H1 (cell line): ENCODE results near the gene TK1. TPM values are rescaled to one million over a fixed set of nuclear protein-coding genes. Genes with fewer than 3 reads are reported as not detected.

Experiments used
- CTCF ChIA-PET: fragments of 300-600 bp; sonication (Branson Sonifier 250); formaldehyde crosslinking; loops from one replicate; lab custom pipeline; 2021; ENCODE audit not compliant: partially characterized antibody; lab: Charles Lee
- POLR2A ChIA-PET: fragments of 300-600 bp; sonication (Branson Sonifier 250); formaldehyde crosslinking; loops from one replicate; lab custom pipeline; 2021; ENCODE audit warnings: inconsistent platforms; ENCODE audit not compliant: partially characterized antibody; lab: Charles Lee
- DNase-seq, 2 experiments: peaks; one replicate each; pipeline versions ENCODE4 v3.0.0 to v3.0.0-alpha.2; 2010 to 2022; ENCODE audit warnings: low spot score in 2 of 2, low read depth in 1 of 2, mixed read lengths in 1 of 2
- FAIRE-seq: peaks from 2 replicates; lab custom pipeline; 2011; peaks lifted over from hg19 to GRCh38; lab: Jason Lieb, UNC
- H2AFZ ChIP-seq: 2 replicates; pipeline ENCODE4 v1.8.1; 2012; ENCODE audit warnings: low read length, inconsistent platforms
- H2AK5ac ChIP-seq: 2 replicates; pipeline ENCODE4 v1.6.1; 2013; ENCODE audit warnings: low read depth, low read length
- H2BK120ac ChIP-seq: replicated peaks from 2 replicates; pipeline ENCODE3; 2013; ENCODE audit warnings: low read depth, low read length, inconsistent platforms
- H2BK12ac ChIP-seq: 2 replicates; pipeline ENCODE4 v1.6.1; 2013; ENCODE audit warnings: low read depth, low read length
- H2BK15ac ChIP-seq: 2 replicates; pipeline ENCODE4 v1.6.1; 2013; ENCODE audit warnings: low read length
- H2BK20ac ChIP-seq: 2 replicates; pipeline ENCODE4 v1.6.1; 2013; ENCODE audit warnings: low read length
- H2BK5ac ChIP-seq: 2 replicates; pipeline ENCODE4 v1.6.1; 2013; ENCODE audit warnings: low read depth, low read length
- H3K14ac ChIP-seq: 2 replicates; pipeline ENCODE4 v1.6.1; 2013; ENCODE audit warnings: inconsistent platforms; ENCODE audit not compliant: insufficient read length
- H3K18ac ChIP-seq: 2 replicates; pipeline ENCODE4 v1.6.1; 2013; ENCODE audit warnings: low read length; ENCODE audit errors: extremely low read depth
- H3K23ac ChIP-seq: 2 replicates; pipeline ENCODE4 v1.6.1; 2013; ENCODE audit warnings: inconsistent platforms; ENCODE audit not compliant: insufficient read length
- H3K23me2 ChIP-seq: 2 replicates; pipeline ENCODE4 v1.6.1; 2013; ENCODE audit warnings: low read depth, low read length
- H3K27ac ChIP-seq: 2 replicates; pipeline ENCODE4 v1.6.1; 2011; ENCODE audit warnings: low read depth, low read length, inconsistent platforms
- H3K27me3 ChIP-seq, 4 experiments: replicated peaks in 1 of 4; 1 replicate in 1 of 4; 2 replicates in 3 of 4; pipeline versions ENCODE4 v1.6.1 to v1.8.1; 2011 to 2013; ENCODE audit warnings: low read length in 3 of 4, mild to moderate bottlenecking in 3 of 4, inconsistent platforms in 2 of 4, mixed read lengths in 2 of 4, moderate library complexity in 1 of 4; ENCODE audit not compliant: control insufficient read depth in 3 of 4, insufficient read depth in 3 of 4; ENCODE audit errors: extremely low read depth in 1 of 4
- H3K36me3 ChIP-seq, 4 experiments: 2 replicates each; pipeline versions ENCODE4 v1.6.1 to v1.8.1; 2011 to 2013; ENCODE audit warnings: mild to moderate bottlenecking in 4 of 4, low read length in 3 of 4, moderate library complexity in 2 of 4, control low read depth in 1 of 4, inconsistent platforms in 1 of 4; ENCODE audit not compliant: insufficient read depth in 4 of 4, control insufficient read depth in 2 of 4
- H3K4ac ChIP-seq: replicated peaks from 2 replicates; pipeline ENCODE3; 2013; ENCODE audit warnings: low read length, low read depth, mixed read lengths, inconsistent platforms; ENCODE audit not compliant: insufficient read length
- H3K4me1 ChIP-seq, 4 experiments: replicated peaks in 1 of 4; 1 replicate in 1 of 4; 2 replicates in 3 of 4; pipeline versions ENCODE4 v1.6.1 to v1.8.1; 2011 to 2013; ENCODE audit warnings: low read length in 3 of 4, inconsistent platforms in 2 of 4, mixed read lengths in 1 of 4; ENCODE audit not compliant: insufficient read depth in 4 of 4, control insufficient read depth in 3 of 4
- H3K4me2 ChIP-seq, 2 experiments: 2 replicates each; pipeline versions ENCODE4 v1.6.1 to v1.8.1; 2011 to 2013; ENCODE audit warnings: low read depth in 2 of 2, low read length in 2 of 2, control low read depth in 1 of 2, inconsistent platforms in 1 of 2, mild to moderate bottlenecking in 1 of 2; ENCODE audit not compliant: insufficient read depth in 1 of 2
- H3K4me3 ChIP-seq, 4 experiments: fragments of 200-600, 300-600 bp in 1 of 4; sonication (generic), shearing (Covaris generic), sonication (Bioruptor Twin) in 1 of 4; 2 replicates each; pipeline versions ENCODE4 v1.5.1 to v1.8.1; 2011 to 2016; ENCODE audit warnings: low read length in 4 of 4, low read depth in 3 of 4, control low read depth in 2 of 4, inconsistent platforms in 2 of 4, mild to moderate bottlenecking in 2 of 4, mixed read lengths in 1 of 4, moderate library complexity in 1 of 4; ENCODE audit not compliant: insufficient read depth in 2 of 4; ENCODE audit errors: extremely low read depth in 1 of 4
- H3K56ac ChIP-seq: replicated peaks from 2 replicates; pipeline ENCODE3; 2013; ENCODE audit warnings: low read depth, mild to moderate bottlenecking, mixed read lengths, low read length, inconsistent platforms; ENCODE audit not compliant: insufficient read length
- H3K79me1 ChIP-seq: 2 replicates; pipeline ENCODE4 v1.6.1; 2013; ENCODE audit warnings: low read depth, low read length, control low read depth
- H3K79me2 ChIP-seq, 2 experiments: 2 replicates each; pipeline versions ENCODE4 v1.6.1 to v1.8.1; 2012 to 2013; ENCODE audit warnings: low read length in 2 of 2, mild to moderate bottlenecking in 2 of 2, inconsistent platforms in 1 of 2; ENCODE audit not compliant: insufficient read depth in 2 of 2, control insufficient read depth in 1 of 2
- H3K9ac ChIP-seq, 4 experiments: replicated peaks in 1 of 4; 1 replicate in 1 of 4; 2 replicates in 3 of 4; pipeline versions ENCODE4 v1.6.1 to v1.8.1; 2011 to 2013; ENCODE audit warnings: low read depth in 3 of 4, low read length in 3 of 4, control low read depth in 2 of 4, mild to moderate bottlenecking in 2 of 4, moderate library complexity in 2 of 4, inconsistent platforms in 1 of 4; ENCODE audit errors: extremely low read depth in 1 of 4
- H3K9me3 ChIP-seq, 2 experiments: 2 replicates each; pipeline versions ENCODE4 v1.6.1 to v1.8.1; 2012 to 2013; ENCODE audit warnings: mild to moderate bottlenecking in 2 of 2, moderate library complexity in 2 of 2, control low read depth in 1 of 2, inconsistent platforms in 1 of 2, low read depth in 1 of 2, low read length in 1 of 2, mixed read lengths in 1 of 2; ENCODE audit not compliant: insufficient read depth in 2 of 2
- H4K20me1 ChIP-seq, 2 experiments: replicated peaks in 1 of 2; 2 replicates each; pipeline versions ENCODE3 to v1.8.1; 2011 to 2013; ENCODE audit warnings: inconsistent platforms in 2 of 2, low read length in 2 of 2, mild to moderate bottlenecking in 1 of 2; ENCODE audit not compliant: insufficient read depth in 2 of 2, control insufficient read depth in 1 of 2
- H4K5ac ChIP-seq: 2 replicates; pipeline ENCODE4 v1.6.1; 2013; ENCODE audit warnings: low read length, low read depth, mixed read lengths, inconsistent platforms; ENCODE audit not compliant: insufficient read length
- H4K8ac ChIP-seq: 2 replicates; pipeline ENCODE4 v1.8.0; 2013; ENCODE audit warnings: mild to moderate bottlenecking, moderate library complexity, low read length, inconsistent platforms; ENCODE audit not compliant: insufficient read depth; ENCODE audit errors: extremely low read depth
- H4K91ac ChIP-seq: replicated peaks from 2 replicates; pipeline ENCODE3; 2013; ENCODE audit warnings: low read length, mixed read lengths, inconsistent platforms; ENCODE audit not compliant: insufficient read length
- GABPA ChIP-seq: IDR thresholded peaks from 2 replicates; pipeline ENCODE4 v1.6.1; 2011; ENCODE audit warnings: mild to moderate bottlenecking, low read length, moderate library complexity, borderline replicate concordance; ENCODE audit not compliant: insufficient read depth
- GTF2F1 ChIP-seq: IDR thresholded peaks from 2 replicates; pipeline ENCODE4 v1.6.1; 2012; ENCODE audit warnings: low read depth, low read length, improper control_type of control experiment, borderline replicate concordance
- POLR2A ChIP-seq, 2 experiments: IDR thresholded peaks; 1 replicate in 1 of 2; 2 replicates in 1 of 2; pipeline ENCODE4 v1.6.1; 2011; ENCODE audit warnings: low read depth in 2 of 2, low read length in 2 of 2, mild to moderate bottlenecking in 2 of 2; ENCODE audit errors: control extremely low read depth in 1 of 2
- SAP30 ChIP-seq: fragments of 300-600 bp; sonication (generic); IDR thresholded peaks from 2 replicates; pipeline ENCODE4 v1.7.1; 2012; ENCODE audit warnings: low read length, moderate library complexity, mild to moderate bottlenecking, inconsistent platforms; ENCODE audit not compliant: insufficient read depth, insufficient replicate concordance
- SP4 ChIP-seq: IDR thresholded peaks from 2 replicates; pipeline ENCODE4 v1.6.1; 2012; ENCODE audit warnings: low read length, inconsistent platforms
- WGBS, 2 experiments: shearing (Covaris generic) in 1 of 2; methylation state at CpG; one replicate each; pipeline versions ENCODE4 v1.1.6 to v1.1.7; 2013 to 2015; ENCODE audit warnings: low lambda C conversion rate in 2 of 2, mixed read lengths in 2 of 2, inconsistent platforms in 1 of 2, low coverage in 1 of 2, missing lambda C conversion rate in 1 of 2; ENCODE audit not compliant: insufficient replicate concordance in 2 of 2, insufficient coverage in 1 of 2, insufficient read length in 1 of 2; ENCODE audit errors: extremely low coverage in 1 of 2, missing lambda C conversion rate in 1 of 2; 5-methylcytosine and 5-hydroxymethylcytosine counted together
- polyA plus RNA-seq, 7 experiments: library from polyadenylated mRNA; depleted of rRNA in 3 of 7; stranded (reverse) in 5 of 7; unstranded in 2 of 7; fragments of >200 nt in 5 of 7; fragments of 200-250 nt in 2 of 7; gene quantifications; 1 replicate in 5 of 7; 2 replicates in 1 of 7; 4 replicates in 1 of 7; pipeline versions ENCODE4 v1.2.1 to v1.2.3, GENCODE V29; 2011 to 2013; ENCODE audit warnings: missing spikeins in 2 of 7, mixed read lengths in 2 of 7
- total RNA-seq: library from RNA; stranded (reverse); fragmentation: NEBNext Ultra II Directional; extraction: Animal tissue kit (Norgen Biotek cat#: 25700); gene quantifications from 2 replicates; pipeline ENCODE4 v1.2.1, GENCODE V29; 2021

The TK1 gene
- total and polyA plus RNA-seq, 2 of the 8 experiments (the other 6 are each of a cell fraction or from before 2014, with no cell fraction given), result 66.9 to 147 TPM

- FAIRE-seq (no peak), DNase-seq (no peak)
- Histone ChIP-seq H2AK5ac (no peak overlapping the region), H3K79me1 (peaks cover 12% of the 10 kb centered on the region), H2BK20ac (no peak overlapping the region), H3K14ac (no peak overlapping the region), H3K23ac (no peak overlapping the region), H3K27me3 (no peaks in the 10 kb centered on the region; a peak in 1 of 7 replicates), H2BK15ac (no peak overlapping the region), H4K8ac (peak overlapping the region; percentile 28; the same call in 1 of the 2 replicates), H3K79me2 (peaks cover 0 to 42% of the 10 kb centered on the region in 2 experiments; a peak in 3 of 4 replicates), H3K23me2 (peaks cover 4% of the 10 kb centered on the region), H3K18ac (no peak overlapping the region; the same call in 1 of the 2 replicates), H2BK120ac (no peak overlapping the region), H4K20me1 (peaks cover 10 to 11% of the 10 kb centered on the region in 2 experiments), H3K27ac (no peak overlapping the region), H3K4ac (no peak overlapping the region), H3K4me2 (peak overlapping the region; percentile 80 to 84), H2BK5ac (no peak overlapping the region), H3K56ac (no peak overlapping the region), H3K4me1 (peaks cover 0 to 13% (median 5%) of the 10 kb centered on the region in 4 experiments; a peak in 6 of 7 replicates), H4K91ac (no peak overlapping the region), H3K36me3 (peaks cover 17 to 44% (median 32%) of the 10 kb centered on the region in 4 experiments), H2BK12ac (peak overlapping the region; percentile 29; the same call in 1 of the 2 replicates), H4K5ac (no peak overlapping the region), H2AFZ (no peak overlapping the region), H3K9me3 (no peaks in the 10 kb centered on the region), H3K4me3 (peak overlapping the region; percentile 71 to 85 (median 80)), H3K9ac (peak overlapping the region in 3 of 4 experiments; percentile 56 to 79 (median 65); a peak in 3 of 7 replicates)
- ChIA-PET POLR2A (interaction anchor here (0.5 to 7.3 kb wide), 39 partner anchors 11 to 1216 kb away, joined by 3 to 131 read pairs (median 5); partner anchors contain the start of genes BIRC5, TMC6 and TMC8), CTCF (interaction anchor here (1.0 to 6.9 kb wide), 15 partner anchors 10 to 59 kb away, joined by 3 to 76 read pairs (median 6); partner anchors contain the start of genes BIRC5 and TMC6)
- WGBS, 2 experiments, result 60% methylated on average over 10 of the region's 10 CpGs; no CpG with 5 or more reads in 1 of the 2 experiments
- TF ChIP-seq GABPA (no peak), SAP30 (peak; percentile 73), POLR2A (IDR thresholded peaks at IDR 0.05; ENCODE audit: control extremely low read depth in 1 of 2, low read depth in 2 of 2, low read length in 2 of 2) (no peak), SP4 (no peak), GTF2F1 (no peak)
These were observed 716 bp downstream of the TK1 start for GRCh38 chr17:78185981-78186691.
